Measurements from ENCODE around the gene TMEM42. TPM values are rescaled to one million over a fixed set of nuclear protein-coding genes. Genes with fewer than 3 reads are reported as not detected.

TMEM42 gene
- total RNA-seq, 2 donors from 2014 or later = 12.1 to 16.9 TPM

GRCh38 chr3:44906997-44907396 is 45.3 kb downstream of the TMEM42 start:
- TF ChIP-seq, protein P1, sequence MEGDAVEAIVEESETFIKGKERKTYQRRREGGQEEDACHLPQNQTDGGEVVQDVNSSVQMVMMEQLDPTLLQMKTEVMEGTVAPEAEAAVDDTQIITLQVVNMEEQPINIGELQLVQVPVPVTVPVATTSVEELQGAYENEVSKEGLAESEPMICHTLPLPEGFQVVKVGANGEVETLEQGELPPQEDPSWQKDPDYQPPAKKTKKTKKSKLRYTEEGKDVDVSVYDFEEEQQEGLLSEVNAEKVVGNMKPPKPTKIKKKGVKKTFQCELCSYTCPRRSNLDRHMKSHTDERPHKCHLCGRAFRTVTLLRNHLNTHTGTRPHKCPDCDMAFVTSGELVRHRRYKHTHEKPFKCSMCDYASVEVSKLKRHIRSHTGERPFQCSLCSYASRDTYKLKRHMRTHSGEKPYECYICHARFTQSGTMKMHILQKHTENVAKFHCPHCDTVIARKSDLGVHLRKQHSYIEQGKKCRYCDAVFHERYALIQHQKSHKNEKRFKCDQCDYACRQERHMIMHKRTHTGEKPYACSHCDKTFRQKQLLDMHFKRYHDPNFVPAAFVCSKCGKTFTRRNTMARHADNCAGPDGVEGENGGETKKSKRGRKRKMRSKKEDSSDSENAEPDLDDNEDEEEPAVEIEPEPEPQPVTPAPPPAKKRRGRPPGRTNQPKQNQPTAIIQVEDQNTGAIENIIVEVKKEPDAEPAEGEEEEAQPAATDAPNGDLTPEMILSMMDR (conservative IDR thresholded peaks at IDR 0.05) = no peak
- no peaks in the 10 kb centered on the region for H3K27me3 ChIP-seq (ENCODE audit: control insufficient read depth, insufficient read depth, low read length, poor library complexity, severe bottlenecking)
- H3K4me1 ChIP-seq (ENCODE audit: control insufficient read depth, insufficient read depth, low read length) = no peaks in the 10 kb centered on the region
- peaks cover 5% of the 10 kb centered on the region for H3K4me1 Mint-ChIP-seq
- H3K9ac ChIP-seq (ENCODE audit: extremely low read depth, low read length, poor library complexity, severe bottlenecking) = no peak overlapping the region
- H3K36me3 ChIP-seq (ENCODE audit: control insufficient read depth, insufficient read depth, low read length) = no peaks in the 10 kb centered on the region
- H3K4me3 Mint-ChIP-seq = no peak overlapping the region
- no peak overlapping the region for H3K4me3 ChIP-seq (ENCODE audit: low read length)
- H3K36me3 Mint-ChIP-seq (ENCODE audit: low read depth) = no peaks in the 10 kb centered on the region
- no peaks in the 10 kb centered on the region for H3K9me3 ChIP-seq (ENCODE audit: control insufficient read depth, low read length)
- peaks cover 8% of the 10 kb centered on the region for H3K27me3 Mint-ChIP-seq (ENCODE audit: insufficient read depth)
- 91 to 100% methylated on average over 4 of the region's 4 CpGs for WGBS, 2 experiments (ENCODE audit: insufficient coverage in 1 of 2, insufficient read length in 1 of 2)
- no peak for DNase-seq
- H3K27ac Mint-ChIP-seq = no peak overlapping the region
- no peak overlapping the region for H3K27ac ChIP-seq (ENCODE audit: low read depth, low read length)
- H3K9me3 Mint-ChIP-seq = no peaks in the 10 kb centered on the region

- Histone ChIP-seq H3K27ac (ENCODE audit: low read depth, low read length) (no peak overlapping the region), H3K4me1 (ENCODE audit: control insufficient read depth, insufficient read depth, low read length) (no peaks in the 10 kb centered on the region), H3K9me3 (ENCODE audit: control insufficient read depth, low read length) (no peaks in the 10 kb centered on the region), H3K9ac (ENCODE audit: extremely low read depth, low read length, poor library complexity, severe bottlenecking) (no peak overlapping the region), H3K4me3 (ENCODE audit: low read length) (no peak overlapping the region), H3K27me3 (ENCODE audit: control insufficient read depth, insufficient read depth, low read length, poor library complexity, severe bottlenecking) (no peaks in the 10 kb centered on the region), H3K36me3 (ENCODE audit: control insufficient read depth, insufficient read depth, low read length) (no peaks in the 10 kb centered on the region)
- H3K27ac Mint-ChIP-seq = no peak overlapping the region
- WGBS, 2 experiments (ENCODE audit: insufficient coverage in 1 of 2, insufficient read length in 1 of 2) = 88 to 89% methylated on average over 3 to 4 of the region's 4 CpGs
- H3K36me3 Mint-ChIP-seq (ENCODE audit: low read depth) = no peaks in the 10 kb centered on the region
- peaks cover 5% of the 10 kb centered on the region for H3K4me1 Mint-ChIP-seq
- H3K27me3 Mint-ChIP-seq (ENCODE audit: insufficient read depth) = peaks cover 8% of the 10 kb centered on the region
- H3K9me3 Mint-ChIP-seq = no peaks in the 10 kb centered on the region
- no peak for DNase-seq
- TF ChIP-seq, protein P1 (conservative IDR thresholded peaks at IDR 0.05) = no peak
- no peak overlapping the region for H3K4me3 Mint-ChIP-seq
These were observed 45.9 kb downstream of the TMEM42 start for GRCh38 chr3:44907612-44908011.

DNA sequence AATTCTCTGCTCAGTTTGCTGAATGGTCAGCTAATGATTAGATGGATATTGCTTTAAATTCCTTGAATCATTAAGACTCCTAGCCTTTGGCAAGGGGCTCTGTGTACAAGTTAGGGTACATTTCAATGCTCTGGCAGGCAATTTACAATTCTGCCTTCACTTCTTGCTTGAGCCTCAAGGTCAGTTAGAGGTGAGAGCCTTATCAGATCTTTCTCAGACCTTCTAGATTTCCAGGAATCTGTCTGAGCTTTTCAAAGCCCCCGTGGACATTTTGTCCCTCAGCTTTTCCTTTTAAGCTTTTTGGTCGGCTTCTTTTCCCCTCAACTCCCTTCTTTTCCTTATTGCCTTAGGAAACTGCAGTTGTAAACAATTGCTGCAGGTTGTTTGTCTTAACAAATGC is 47.4 kb downstream of the TMEM42 start:
- H3K9me3 ChIP-seq (ENCODE audit: control insufficient read depth, low read length) = no peaks in the 10 kb centered on the region
- H3K9ac ChIP-seq (ENCODE audit: extremely low read depth, low read length, poor library complexity, severe bottlenecking) = no peak overlapping the region
- H3K27ac ChIP-seq (ENCODE audit: low read depth, low read length) = no peak overlapping the region
- Mint-ChIP-seq H3K27ac (no peak overlapping the region), H3K36me3 (ENCODE audit: low read depth) (no peaks in the 10 kb centered on the region), H3K9me3 (no peaks in the 10 kb centered on the region), H3K4me1 (peaks cover 5% of the 10 kb centered on the region), H3K27me3 (ENCODE audit: insufficient read depth) (peaks cover 6% of the 10 kb centered on the region), H3K4me3 (no peak overlapping the region)
- 87 to 88% methylated on average over 1 to 2 of the region's 2 CpGs for WGBS, 2 experiments (ENCODE audit: insufficient coverage in 1 of 2, insufficient read length in 1 of 2)
- TF ChIP-seq, protein P1 (conservative IDR thresholded peaks at IDR 0.05) = no peak
- no peaks in the 10 kb centered on the region for H3K27me3 ChIP-seq (ENCODE audit: control insufficient read depth, insufficient read depth, low read length, poor library complexity, severe bottlenecking)
- no peaks in the 10 kb centered on the region for H3K4me1 ChIP-seq (ENCODE audit: control insufficient read depth, insufficient read depth, low read length)
- H3K4me3 ChIP-seq (ENCODE audit: low read length) = no peak overlapping the region
- no peaks in the 10 kb centered on the region for H3K36me3 ChIP-seq (ENCODE audit: control insufficient read depth, insufficient read depth, low read length)
- DNase-seq = no peak
